T follicular helper cell (primary cell): Measurements from ENCODE around the gene ANKRD44.
"Not testable (repeated sequence)": the region's sequence is repeated elsewhere in the genome, so short reads cannot be mapped to it uniquely, and the experiment has no call there.

Experiments
- DNase-seq: peaks from one replicate; pipeline ENCODE4 v3.0.0-alpha.2; 2020; ENCODE audit warnings: low read depth
- total RNA-seq, 2 experiments: gene quantifications; one replicate each; lab custom pipeline; 2026; lab: John Stamatoyannopoulos, UW

Gene ANKRD44
- 152 to 326 reads per million in 2 experiments for total RNA-seq

GRCh38 chr2:197310271-197310985, at the start of gene ANKRD44:
TSS of gene ANKRD44 (minus strand) at chr2:197310780. CDS start at chr2:197310604, 176 bp downstream.
- DNase-seq: peak; percentile 83

- no peak for DNase-seq
Observed at GRCh38 chr2:197359859-197360258, 49.3 kb upstream of the ANKRD44 start.

GRCh38 chr2:197358931-197359330, 48.4 kb upstream of the ANKRD44 start:
- DNase-seq: no peak

GRCh38 chr2:197357986-197358385, 47.4 kb upstream of the ANKRD44 start:
- DNase-seq: no peak

- no peak for DNase-seq
Observed at GRCh38 chr2:197356136-197356535, 45.6 kb upstream of the ANKRD44 start.

GRCh38 chr2:197354169-197354558, 43.6 kb upstream of the ANKRD44 start:
- no peak for DNase-seq

GRCh38 chr2:197353393-197354168, 43.0 kb upstream of the ANKRD44 start:
- DNase-seq: no peak

- no peak for DNase-seq
Observed at GRCh38 chr2:197349699-197350098, 39.1 kb upstream of the ANKRD44 start.

- no peak for DNase-seq
Observed at GRCh38 chr2:197348721-197349360, 38.3 kb upstream of the ANKRD44 start.

- no peak for DNase-seq
Observed at GRCh38 chr2:197345846-197346370, 35.3 kb upstream of the ANKRD44 start.

GRCh38 chr2:197343968-197344367, 33.4 kb upstream of the ANKRD44 start:
- not testable (repeated sequence) for DNase-seq

- no peak for DNase-seq
Observed at GRCh38 chr2:197340591-197340990, 30.0 kb upstream of the ANKRD44 start.

- DNase-seq: no peak
Observed at GRCh38 chr2:197339496-197340220, 29.1 kb upstream of the ANKRD44 start.

GRCh38 chr2:197339016-197339415, 28.4 kb upstream of the ANKRD44 start:
- no peak for DNase-seq

GRCh38 chr2:197332641-197333040, 22.1 kb upstream of the ANKRD44 start:
- DNase-seq: no peak

- DNase-seq: no peak
Observed at GRCh38 chr2:197328461-197328860, 17.9 kb upstream of the ANKRD44 start.

- DNase-seq: no peak
Observed at GRCh38 chr2:197327472-197328098, 17.0 kb upstream of the ANKRD44 start.

GRCh38 chr2:197327073-197327471, 16.5 kb upstream of the ANKRD44 start:
- no peak for DNase-seq

GRCh38 chr2:197324801-197325200, 14.2 kb upstream of the ANKRD44 start:
- no peak for DNase-seq

- no peak for DNase-seq
Observed at GRCh38 chr2:197322724-197323720, 12.4 kb upstream of the ANKRD44 start.
